Activated naive CD4-positive, alpha-beta T cell treated with anti-CD3 and anti-CD28 coated beads for 36 hours (primary cell): ENCODE results near the gene ARSA. TPM values are rescaled to one million over a fixed set of nuclear protein-coding genes. Genes with fewer than 3 reads are reported as not detected.
"Not testable (repeated sequence)": the region's sequence is repeated elsewhere in the genome, so short reads cannot be mapped to it uniquely, and the experiment has no call there.

Experiments used
- CTCF ChIA-PET: fragments of 350-600 bp; sonication (Branson Sonifier 250); formaldehyde crosslinking; loops from one replicate; lab custom pipeline; 2021; ENCODE audit warnings: antibody characterized with exemption; lab: Charles Lee
- DNase-seq: peaks from one replicate; pipeline ENCODE4 v3.0.0-alpha.2; 2020
- H3K27ac Mint-ChIP-seq: one replicate; pipeline ENCODE4 v1.8.0; 2021; ENCODE audit warnings: mild to moderate bottlenecking, mixed read lengths
- H3K27me3 Mint-ChIP-seq: one replicate; pipeline ENCODE4 v1.8.0; 2021; ENCODE audit warnings: low read depth, mixed read lengths
- H3K36me3 Mint-ChIP-seq: one replicate; pipeline ENCODE4 v1.8.0; 2021; ENCODE audit warnings: low read depth, mixed read lengths
- H3K4me1 Mint-ChIP-seq: one replicate; pipeline ENCODE4 v1.8.0; 2021; ENCODE audit warnings: low read depth, mixed read lengths
- H3K4me3 Mint-ChIP-seq: one replicate; pipeline ENCODE4 v1.8.0; 2021; ENCODE audit warnings: mild to moderate bottlenecking, moderate library complexity, mixed read lengths
- H3K9me3 Mint-ChIP-seq: one replicate; pipeline ENCODE4 v1.8.0; 2021; ENCODE audit warnings: mixed read lengths
- intact Hi-C: fragments of 100-400 bp; cut with micrococcal nuclease; formaldehyde crosslinking; loops from one replicate; pipeline ENCODE4 v1.15.1; 2023
- total RNA-seq, 2 experiments: library from RNA; stranded (reverse); gene quantifications; one replicate each; pipeline ENCODE4 v1.2.3, GENCODE V29; 2021

Gene ARSA
- total RNA-seq, 2 experiments from 2014 or later = 17.8 to 19.2 TPM

DNA sequence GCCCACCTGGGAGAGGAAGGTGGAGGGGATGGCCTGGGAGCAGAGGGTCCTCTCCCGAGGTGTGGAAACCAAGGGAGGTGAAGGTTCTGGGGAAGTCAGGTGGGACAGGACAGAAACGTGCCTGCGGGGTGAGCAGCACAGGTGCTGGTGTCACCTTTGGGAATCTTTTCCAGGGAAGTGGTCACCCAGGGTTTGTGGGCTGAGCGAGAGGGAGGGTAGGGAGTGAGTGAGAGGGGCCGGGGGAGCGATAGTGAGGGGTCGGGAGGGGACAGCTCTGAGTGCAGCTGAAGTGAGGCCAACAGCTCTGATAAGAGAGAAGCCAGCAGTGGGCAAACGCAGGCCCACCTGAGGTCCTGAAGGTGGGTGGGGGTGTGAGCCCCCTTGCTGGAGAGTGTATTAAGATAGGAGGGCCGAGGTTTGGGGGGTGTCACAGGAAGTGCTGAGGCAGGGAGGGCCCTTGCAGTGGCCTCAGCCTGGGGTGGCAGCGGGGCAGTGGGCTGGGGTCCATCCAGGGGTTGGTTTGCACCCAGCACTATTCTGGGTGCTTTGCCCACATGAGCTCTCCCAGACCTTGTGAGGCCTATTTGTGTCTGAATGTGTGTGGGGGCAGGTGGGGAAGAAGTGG, 43.1 kb upstream of the ARSA start:
- Mint-ChIP-seq H3K9me3 (no peaks in the 10 kb centered on the region), H3K27ac (no peak overlapping the region), H3K4me3 (no peak overlapping the region), H3K27me3 (peaks cover 23% of the 10 kb centered on the region), H3K4me1 (peaks cover 8% of the 10 kb centered on the region), H3K36me3 (no peaks in the 10 kb centered on the region)
- DNase-seq = no peak
- CTCF ChIA-PET = no interaction called here
- intact Hi-C loops = no loop called here

DNA sequence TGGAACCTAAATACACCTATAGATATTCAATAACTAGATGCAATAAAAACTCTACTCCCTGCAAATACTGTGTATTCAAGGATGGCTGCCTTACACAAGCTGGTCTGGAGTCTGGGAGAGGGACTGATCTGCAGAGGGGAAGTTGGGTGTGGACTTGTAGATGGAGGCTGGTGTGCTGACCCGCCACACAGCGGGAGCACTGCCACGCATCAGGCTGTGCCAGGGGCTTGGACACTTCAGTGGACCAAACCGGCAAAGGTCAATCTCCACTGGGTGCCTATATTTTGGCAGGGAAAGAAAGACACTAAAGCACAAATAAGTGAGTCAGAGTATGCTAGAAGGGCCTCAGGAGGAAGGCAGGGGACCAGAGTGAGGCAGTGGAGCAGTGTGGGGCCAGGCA, 42.6 kb upstream of the ARSA start:
- intact Hi-C loops = no loop called here
- Mint-ChIP-seq H3K27me3 (peaks cover 18% of the 10 kb centered on the region), H3K36me3 (no peaks in the 10 kb centered on the region), H3K4me1 (peaks cover 8% of the 10 kb centered on the region), H3K27ac (no peak overlapping the region), H3K9me3 (no peaks in the 10 kb centered on the region), H3K4me3 (no peak overlapping the region)
- CTCF ChIA-PET = no interaction called here
- no peak for DNase-seq

DNA sequence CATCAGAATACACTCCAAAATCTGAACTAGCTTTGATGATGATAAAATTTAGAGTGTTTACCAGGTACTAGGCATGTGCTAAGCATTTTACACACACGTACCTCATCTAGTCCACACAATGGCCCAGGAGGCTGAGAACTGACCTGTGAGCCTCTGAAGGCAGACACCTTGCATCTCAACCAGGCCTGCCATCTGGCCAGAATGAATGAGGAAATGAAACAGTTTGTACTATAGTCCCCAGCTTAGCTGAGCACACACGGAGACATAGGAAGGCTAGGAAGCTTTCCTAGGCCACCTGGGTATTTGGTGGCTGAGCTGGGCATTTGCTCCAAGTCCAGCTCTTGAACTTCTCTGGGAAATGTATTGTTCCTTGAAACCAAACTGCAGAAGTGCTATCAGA, 37.8 kb upstream of the ARSA start:
- no peak overlapping the region for H3K4me3 Mint-ChIP-seq
- DNase-seq = no peak
- no peaks in the 10 kb centered on the region for H3K4me1 Mint-ChIP-seq
- CTCF ChIA-PET = no interaction called here
- no peaks in the 10 kb centered on the region for H3K36me3 Mint-ChIP-seq
- no peaks in the 10 kb centered on the region for H3K9me3 Mint-ChIP-seq
- no peak overlapping the region for H3K27ac Mint-ChIP-seq
- no peaks in the 10 kb centered on the region for H3K27me3 Mint-ChIP-seq
- intact Hi-C loops = no loop called here

DNA sequence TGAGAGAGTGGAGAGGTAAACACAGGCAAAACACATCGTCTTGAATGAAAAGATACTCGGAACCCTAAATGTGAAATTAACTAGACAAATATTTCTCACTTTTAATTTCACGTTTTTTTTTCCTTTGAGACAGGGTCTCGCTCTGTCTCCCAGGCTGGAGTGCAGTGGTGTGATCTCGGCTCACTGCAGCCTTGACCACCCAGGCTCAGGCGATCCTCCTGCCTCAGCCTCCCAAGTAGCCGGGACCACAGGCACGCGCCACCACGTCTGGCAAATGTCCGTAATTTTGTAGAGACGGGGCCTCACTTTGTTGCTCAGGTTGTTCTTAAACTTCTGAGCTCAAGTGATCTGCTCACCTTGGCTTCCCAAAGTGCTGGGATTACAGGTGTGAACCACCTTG, 37.3 kb upstream of the ARSA start:
- no peak for DNase-seq
- no peaks in the 10 kb centered on the region for H3K9me3 Mint-ChIP-seq

DNA sequence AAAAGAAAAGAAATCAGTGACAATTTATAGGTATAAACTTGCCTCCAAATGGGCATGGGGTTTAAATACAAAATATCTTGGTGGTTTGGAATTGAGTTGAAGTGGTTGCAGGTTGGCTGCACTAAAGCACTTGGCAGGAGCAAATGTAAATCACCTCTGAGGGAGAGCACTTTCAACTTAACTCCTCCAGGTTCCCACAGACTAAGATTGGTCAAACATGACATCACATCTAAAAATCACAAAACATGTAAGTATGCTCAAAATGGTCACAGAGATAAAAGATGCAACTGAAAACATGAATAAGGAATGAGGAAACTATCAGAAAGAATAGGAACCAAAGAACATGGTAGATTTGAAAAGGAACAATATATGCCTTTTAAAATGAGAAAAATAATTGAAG, 32.4 kb upstream of the ARSA start:
- Mint-ChIP-seq H3K36me3 (no peaks in the 10 kb centered on the region), H3K27ac (no peak overlapping the region)

More for the DNA sequence above, 37.3 kb upstream of the ARSA start:
- Mint-ChIP-seq H3K4me3 (no peak overlapping the region), H3K27me3 (peaks cover 3% of the 10 kb centered on the region), H3K4me1 (no peaks in the 10 kb centered on the region), H3K36me3 (no peaks in the 10 kb centered on the region), H3K27ac (no peak overlapping the region)
- CTCF ChIA-PET = no interaction called here
- intact Hi-C loops = no loop called here

DNA sequence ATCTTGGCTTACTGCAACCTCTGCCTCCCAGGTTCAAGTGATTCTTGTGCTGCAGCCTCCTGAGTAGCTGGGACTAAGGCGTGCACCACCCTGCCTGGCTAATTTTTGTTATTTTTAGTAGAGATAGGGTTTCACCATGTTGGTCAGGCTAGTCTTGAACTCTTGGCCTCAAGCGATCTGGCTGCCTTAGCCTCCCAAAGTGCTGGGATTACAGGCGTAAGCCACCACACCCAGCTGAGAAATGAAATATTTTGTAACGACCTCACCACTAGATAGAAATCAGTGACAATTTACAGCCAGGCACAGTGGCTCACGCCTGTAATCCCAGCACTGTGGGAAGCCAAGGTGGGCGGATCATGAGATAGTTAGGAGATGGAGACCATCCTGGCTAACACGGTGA, 31.8 kb upstream of the ARSA start:
- H3K4me1 Mint-ChIP-seq, H3K27me3 Mint-ChIP-seq, H3K4me3 Mint-ChIP-seq, intact Hi-C loops, H3K36me3 Mint-ChIP-seq, DNase-seq, H3K9me3 Mint-ChIP-seq, CTCF ChIA-PET, H3K27ac Mint-ChIP-seq: not testable (repeated sequence)

More for the DNA sequence above, 32.4 kb upstream of the ARSA start:
- Mint-ChIP-seq H3K4me1 (no peaks in the 10 kb centered on the region), H3K9me3 (no peaks in the 10 kb centered on the region), H3K27me3 (peaks cover 8% of the 10 kb centered on the region), H3K4me3 (no peak overlapping the region)
- intact Hi-C loops = no loop called here
- no peak for DNase-seq
- CTCF ChIA-PET = no interaction called here

DNA sequence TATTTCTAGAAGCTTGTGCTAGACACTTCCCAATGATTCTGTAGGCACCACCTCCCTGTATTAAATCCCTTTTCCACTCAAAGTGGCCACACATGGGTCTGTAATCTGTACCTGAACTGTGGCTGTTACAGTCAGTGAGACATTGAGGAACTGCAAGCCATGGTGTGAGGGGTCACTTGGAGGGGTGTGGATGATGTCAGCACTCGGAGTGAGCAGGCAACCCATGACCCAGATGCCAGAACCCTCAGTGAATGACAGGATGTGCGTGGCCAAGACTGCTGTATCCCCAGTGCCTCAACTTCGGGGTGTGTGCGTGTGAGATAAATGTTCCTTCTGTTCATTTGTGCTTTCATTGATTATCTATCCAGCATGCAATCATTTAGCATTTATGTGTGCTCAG, 30.0 kb upstream of the ARSA start:
- Mint-ChIP-seq H3K9me3 (no peaks in the 10 kb centered on the region), H3K36me3 (no peaks in the 10 kb centered on the region), H3K4me1 (no peaks in the 10 kb centered on the region), H3K27ac (no peak overlapping the region), H3K27me3 (peaks cover 8% of the 10 kb centered on the region), H3K4me3 (no peak overlapping the region)
- DNase-seq = no peak
- intact Hi-C loops = no loop called here
- CTCF ChIA-PET = interaction anchor here (0.9 kb wide), 1 partner anchor 15 kb away, joined by 3 read pairs; no protein-coding TSS in a partner anchor

DNA sequence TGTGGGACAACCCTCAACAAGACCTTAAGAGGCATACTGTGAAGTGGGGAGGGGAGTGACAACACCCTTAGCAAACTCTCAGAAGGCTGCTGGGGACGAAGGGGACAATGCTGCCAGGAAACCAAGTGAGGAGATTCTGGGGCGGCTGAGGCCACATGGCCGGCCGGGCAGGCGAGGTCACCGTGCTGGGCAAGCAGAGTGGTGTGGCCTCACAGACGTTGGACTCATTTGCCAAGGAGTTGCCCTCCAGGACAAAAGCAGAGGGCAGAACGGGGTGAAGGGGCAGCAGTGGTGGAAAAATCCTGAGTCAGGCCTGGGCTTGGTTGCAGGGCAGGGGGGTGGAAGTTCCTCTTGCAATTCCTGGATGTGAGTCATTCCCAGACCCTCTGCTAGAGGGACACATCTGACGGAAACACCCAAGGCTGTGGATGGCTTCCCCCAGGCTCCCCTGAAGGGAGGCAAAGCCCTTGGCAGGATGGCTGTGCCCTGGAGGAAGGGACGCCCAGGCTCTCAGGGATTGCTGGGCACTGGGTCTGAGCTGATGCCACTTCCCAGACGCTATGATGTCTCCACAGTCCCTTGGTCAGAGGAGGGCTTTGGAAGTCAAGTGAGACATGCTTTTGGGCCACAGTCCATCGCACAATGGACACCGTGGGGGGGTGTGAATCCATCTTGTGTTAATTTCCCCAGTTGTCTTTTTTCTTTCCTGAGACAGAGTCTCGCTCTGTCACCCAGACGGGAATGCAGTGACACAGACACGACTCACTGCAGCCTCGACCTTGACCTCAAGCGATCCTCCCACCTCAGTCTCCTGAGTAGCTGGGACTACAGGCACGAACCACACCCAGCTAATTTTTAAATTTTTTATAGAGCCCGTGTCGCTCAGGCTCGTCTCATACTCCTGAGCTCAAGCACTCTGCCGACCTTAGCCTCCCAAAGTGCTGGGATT, 28.4 kb upstream of the ARSA start:
- Mint-ChIP-seq H3K36me3 (no peaks in the 10 kb centered on the region), H3K27ac (no peak overlapping the region), H3K27me3 (peaks cover 8% of the 10 kb centered on the region), H3K9me3 (no peaks in the 10 kb centered on the region), H3K4me1 (no peaks in the 10 kb centered on the region), H3K4me3 (no peak overlapping the region)
- intact Hi-C loops = no loop called here
- no peak for DNase-seq
- CTCF ChIA-PET = no interaction called here

DNA sequence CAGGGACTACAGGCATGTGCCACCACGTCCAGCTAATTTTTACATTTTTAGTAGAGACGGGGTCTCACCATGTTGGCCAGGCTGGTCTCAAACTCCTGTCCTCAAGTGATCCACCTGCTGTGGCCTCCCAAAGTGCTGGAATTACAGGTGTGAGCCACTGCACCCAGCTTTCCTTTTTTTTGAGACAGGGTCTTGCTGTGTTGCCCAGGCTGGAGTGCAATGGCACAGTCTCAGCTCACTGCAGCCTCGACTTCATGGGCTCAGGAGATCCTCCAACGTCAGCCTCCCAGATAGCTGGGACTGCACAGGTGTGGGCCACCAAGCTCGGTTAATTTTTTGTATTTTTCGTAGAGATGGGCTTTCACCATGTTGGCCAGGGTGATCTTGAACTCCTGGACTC, 26.7 kb upstream of the ARSA start:
- H3K4me1 Mint-ChIP-seq, H3K36me3 Mint-ChIP-seq, H3K9me3 Mint-ChIP-seq, H3K27ac Mint-ChIP-seq, H3K27me3 Mint-ChIP-seq, H3K4me3 Mint-ChIP-seq, intact Hi-C loops, DNase-seq: not testable (repeated sequence)
- CTCF ChIA-PET = interaction anchor here (0.6 kb wide), 1 partner anchor 103 kb away, joined by 4 read pairs; no protein-coding TSS in a partner anchor

DNA sequence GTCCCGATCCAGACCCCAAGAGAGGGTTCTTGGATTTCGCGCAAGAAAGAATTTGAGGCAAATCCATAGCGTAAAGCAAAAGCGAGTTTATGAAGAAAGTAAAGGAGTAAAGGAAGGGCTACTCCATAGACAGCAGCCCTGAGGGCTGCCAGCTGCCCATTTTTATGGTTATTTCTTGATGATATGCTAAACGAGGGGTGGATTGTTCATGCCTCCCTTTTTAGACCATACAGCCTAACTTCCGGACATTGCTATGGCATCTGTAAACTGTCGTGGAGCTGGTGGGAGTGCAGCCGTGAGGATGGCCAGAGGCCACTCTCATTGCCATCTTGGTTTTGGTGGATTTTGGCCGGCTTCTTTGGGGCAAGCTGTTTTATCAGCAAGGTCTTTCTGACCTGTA, 25.3 kb upstream of the ARSA start:
- Mint-ChIP-seq H3K27me3 (peaks cover 2% of the 10 kb centered on the region), H3K4me3 (no peak overlapping the region), H3K36me3 (peaks cover 2% of the 10 kb centered on the region), H3K27ac (no peak overlapping the region), H3K9me3 (peaks cover 7% of the 10 kb centered on the region), H3K4me1 (no peaks in the 10 kb centered on the region)
- intact Hi-C loops = no loop called here
- DNase-seq = no peak
- CTCF ChIA-PET = no interaction called here

DNA sequence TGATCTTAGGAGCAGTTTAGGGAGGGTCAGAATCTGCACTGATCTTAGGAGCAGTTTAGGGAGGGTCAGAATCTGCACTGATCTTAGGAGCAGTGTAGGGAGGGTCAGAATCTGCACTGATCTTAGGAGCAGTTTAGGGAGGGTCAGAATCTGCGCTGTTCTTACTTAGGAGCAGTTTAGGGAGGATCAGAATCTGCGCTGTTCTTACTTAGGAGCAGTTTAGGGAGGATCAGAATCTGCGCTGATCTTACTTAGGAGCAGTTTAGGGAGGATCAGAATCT, 15.8 kb upstream of the ARSA start:
- H3K4me3 Mint-ChIP-seq, H3K9me3 Mint-ChIP-seq, DNase-seq, CTCF ChIA-PET, H3K4me1 Mint-ChIP-seq, H3K27ac Mint-ChIP-seq, H3K27me3 Mint-ChIP-seq, H3K36me3 Mint-ChIP-seq, intact Hi-C loops: not testable (repeated sequence)

DNA sequence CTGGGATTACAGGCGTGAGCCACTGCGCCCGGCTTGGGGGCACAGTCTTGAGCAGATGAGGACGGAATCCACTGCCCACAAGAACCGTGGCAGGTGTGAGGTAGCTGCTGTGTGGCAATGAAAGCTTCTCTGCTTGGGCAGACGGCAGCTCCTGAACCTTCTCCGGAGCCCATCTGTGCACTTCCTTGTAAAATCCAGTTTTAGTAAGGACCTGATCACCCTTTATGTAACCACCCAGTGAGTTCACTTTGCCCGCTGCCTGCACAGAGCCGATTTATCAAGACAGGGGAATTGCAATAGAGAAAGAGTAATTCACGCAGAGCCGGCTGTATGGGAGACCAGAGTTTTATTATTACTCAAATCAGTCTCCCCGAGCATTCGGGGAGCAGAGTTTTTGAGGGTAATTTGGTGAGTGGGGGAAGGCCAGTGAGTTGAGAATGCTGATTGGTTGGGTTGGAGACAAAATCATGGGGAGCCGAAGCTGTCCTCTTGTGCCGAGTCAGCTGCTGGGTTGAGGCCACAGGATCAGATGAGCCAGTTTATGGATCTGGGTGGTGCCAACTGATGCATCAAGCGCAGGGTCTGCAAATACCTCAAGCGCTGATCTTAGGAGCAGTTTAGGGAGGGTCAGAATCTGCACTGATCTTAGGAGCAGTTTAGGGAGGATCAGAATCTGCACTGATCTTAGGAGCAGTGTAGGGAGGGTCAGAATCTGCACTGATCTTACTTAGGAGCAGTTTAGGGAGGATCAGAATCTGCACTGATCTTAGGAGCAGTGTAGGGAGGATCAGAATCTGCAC, 15.3 kb upstream of the ARSA start:
- H3K27me3 Mint-ChIP-seq, H3K4me1 Mint-ChIP-seq, H3K4me3 Mint-ChIP-seq, H3K27ac Mint-ChIP-seq, intact Hi-C loops, H3K9me3 Mint-ChIP-seq, DNase-seq, H3K36me3 Mint-ChIP-seq: not testable (repeated sequence)
- CTCF ChIA-PET = interaction anchor here (1.3 kb wide), 1 partner anchor 14 kb away, joined by 3 read pairs; no protein-coding TSS in a partner anchor
